MM.1S (cell line): ENCODE data around the gene NKX6-2.

Experiments
- DNase-seq: peaks from one replicate; pipeline ENCODE4 v3.0.0-alpha.2; 2015
- H2AFZ ChIP-seq: fragments of 300-600 bp; sonication (generic); 2 replicates; pipeline ENCODE4 v1.6.0; 2016; ENCODE audit warnings: antibody characterized with exemption, low read length
- H3F3A ChIP-seq: fragments of 300-600 bp; sonication (generic); 2 replicates; pipeline ENCODE4 v1.6.1; 2016; ENCODE audit warnings: mild to moderate bottlenecking, antibody characterized with exemption, low read length, moderate library complexity, mixed read lengths; ENCODE audit not compliant: insufficient read depth
- H3K27ac ChIP-seq: fragments of 300-600 bp; sonication (generic); 2 replicates; pipeline ENCODE4 v1.5.1; 2016; ENCODE audit warnings: mild to moderate bottlenecking, low read length
- H3K27me3 ChIP-seq: fragments of 300-600 bp; sonication (generic); replicated peaks from 2 replicates; pipeline ENCODE4 v1.6.0; 2016; ENCODE audit warnings: low read length; ENCODE audit not compliant: insufficient read depth
- H3K36me3 ChIP-seq: fragments of 300-600 bp; sonication (generic); replicated peaks from 2 replicates; pipeline ENCODE4 v1.6.1; 2016; ENCODE audit warnings: mild to moderate bottlenecking, low read length, mixed read lengths; ENCODE audit not compliant: insufficient read depth
- H3K4me1 ChIP-seq: fragments of 300-600 bp; sonication (generic); 2 replicates; pipeline ENCODE4 v1.6.1; 2016; ENCODE audit warnings: low read length, mixed read lengths
- H3K4me2 ChIP-seq: fragments of 300-600 bp; sonication (generic); 2 replicates; pipeline ENCODE4 v1.6.0; 2016; ENCODE audit warnings: low read depth, low read length
- H3K4me3 ChIP-seq: fragments of 300-600 bp; sonication (generic); 2 replicates; pipeline ENCODE4 v1.5.1; 2016; ENCODE audit warnings: low read length, mixed read lengths
- H3K79me2 ChIP-seq: fragments of 300-600 bp; sonication (generic); 2 replicates; pipeline ENCODE4 v1.6.1; 2016; ENCODE audit warnings: mixed run types, low read length, mixed read lengths
- H3K9ac ChIP-seq: fragments of 300-600 bp; sonication (generic); 2 replicates; pipeline ENCODE4 v1.6.1; 2016; ENCODE audit warnings: low read length, mixed read lengths
- H3K9me2 ChIP-seq: fragments of 300-600 bp; sonication (generic); replicated peaks from 2 replicates; pipeline ENCODE4 v1.6.1; 2016; ENCODE audit warnings: mild to moderate bottlenecking, low read length, mixed read lengths; ENCODE audit not compliant: insufficient read depth
- H3K9me3 ChIP-seq: fragments of 300-600 bp; sonication (generic); replicated peaks from 2 replicates; pipeline ENCODE4 v1.6.1; 2016; ENCODE audit warnings: mild to moderate bottlenecking, low read length, mixed read lengths; ENCODE audit not compliant: insufficient read depth
- H4K20me1 ChIP-seq: fragments of 300-600 bp; sonication (generic); 2 replicates; pipeline ENCODE4 v1.6.1; 2016; ENCODE audit warnings: mild to moderate bottlenecking, low read length, moderate library complexity, mixed read lengths; ENCODE audit not compliant: insufficient read depth
- CTCF ChIP-seq: fragments of 300-600 bp; sonication (generic); IDR thresholded peaks from 2 replicates; pipeline ENCODE4 v1.5.1; 2016; ENCODE audit warnings: antibody characterized with exemption, low read length, mixed read lengths
- EZH2 ChIP-seq: fragments of 300-600 bp; sonication (generic); optimal IDR thresholded peaks from 2 replicates; pipeline ENCODE3; 2017; ENCODE audit warnings: low read depth, mild to moderate bottlenecking, antibody characterized with exemption, low read length, mixed read lengths
- EZH2phosphoT487 ChIP-seq: fragments of 300-600 bp; sonication (generic); IDR thresholded peaks from 2 replicates; pipeline ENCODE4 v1.6.1; 2018; ENCODE audit warnings: antibody characterized with exemption, low read length

Gene NKX6-2

GRCh38 chr10:132783165-132783939, 2.6 kb downstream of the NKX6-2 start:
- DNase-seq = no peak
- Histone ChIP-seq H4K20me1 (no peaks in the 10 kb centered on the region), H3K9me3 (no peaks in the 10 kb centered on the region), H3K9ac (no peak overlapping the region), H3K27ac (no peak overlapping the region), H3K9me2 (no peaks in the 10 kb centered on the region), H3F3A (no peaks in the 10 kb centered on the region), H3K4me2 (no peak overlapping the region), H3K79me2 (no peaks in the 10 kb centered on the region), H3K4me3 (no peak overlapping the region), H3K4me1 (no peaks in the 10 kb centered on the region), H3K36me3 (no peaks in the 10 kb centered on the region), H3K27me3 (no peaks in the 10 kb centered on the region), H2AFZ (no peak overlapping the region)
- TF ChIP-seq CTCF = no peak
- no peak for TF ChIP-seq EZH2
- no peak for TF ChIP-seq EZH2phosphoT487

- no peak for DNase-seq
- no peaks in the 10 kb centered on the region for H4K20me1 ChIP-seq
- H3K4me1 ChIP-seq = no peaks in the 10 kb centered on the region
- H3K4me2 ChIP-seq = no peak overlapping the region
- H3K27ac ChIP-seq = no peak overlapping the region
- H3K9me3 ChIP-seq = no peaks in the 10 kb centered on the region
- H3K79me2 ChIP-seq = no peaks in the 10 kb centered on the region
- no peak overlapping the region for H2AFZ ChIP-seq
- H3K9me2 ChIP-seq = no peaks in the 10 kb centered on the region
- TF ChIP-seq CTCF (no peak), EZH2 (no peak), EZH2phosphoT487 (no peak)
- no peaks in the 10 kb centered on the region for H3K27me3 ChIP-seq
- no peak overlapping the region for H3K4me3 ChIP-seq
- no peak overlapping the region for H3K9ac ChIP-seq
- H3K36me3 ChIP-seq = no peaks in the 10 kb centered on the region
- no peaks in the 10 kb centered on the region for H3F3A ChIP-seq
These were observed 4.4 kb downstream of the NKX6-2 start for GRCh38 chr10:132781556-132781955.

- Histone ChIP-seq H3K4me1 (no peaks in the 10 kb centered on the region), H3K36me3 (no peaks in the 10 kb centered on the region), H3K27me3 (no peaks in the 10 kb centered on the region), H3F3A (no peaks in the 10 kb centered on the region), H3K27ac (no peak overlapping the region), H4K20me1 (no peaks in the 10 kb centered on the region), H3K9ac (no peak overlapping the region), H3K9me2 (no peaks in the 10 kb centered on the region), H3K9me3 (no peaks in the 10 kb centered on the region), H2AFZ (no peak overlapping the region), H3K4me3 (no peak overlapping the region), H3K4me2 (no peak overlapping the region), H3K79me2 (no peaks in the 10 kb centered on the region)
- DNase-seq = no peak
- no peak for TF ChIP-seq CTCF
- TF ChIP-seq EZH2phosphoT487 = no peak
- no peak for TF ChIP-seq EZH2
These were observed 5.6 kb downstream of the NKX6-2 start for GRCh38 chr10:132780356-132780755.
